Endothelial cell of umbilical vein (primary cell): Measurements from ENCODE around the gene CYFIP1. TPM values are rescaled to one million over a fixed set of nuclear protein-coding genes. Genes with fewer than 3 reads are reported as not detected.

Experiments used
- BruUV-seq: library from RNA; stranded (reverse); fragments of 400-500 nt; replicated peaks from 2 replicates; lab custom pipeline; 2021; lab: Mats Ljungman, UMichigan
- CTCF ChIA-PET: fragments of 300-600, 350-600 bp; sonication (Branson Sonifier 250); formaldehyde crosslinking; loops from one replicate; lab custom pipeline; 2021; ENCODE audit warnings: antibody characterized with exemption, inconsistent platforms; lab: Charles Lee
- POLR2A ChIA-PET: fragments of 300-600, 350-600 bp; sonication (Branson Sonifier 250); formaldehyde crosslinking; loops from one replicate; lab custom pipeline; 2021; ENCODE audit warnings: antibody characterized with exemption, inconsistent platforms; lab: Charles Lee
- DNase-seq: peaks from one replicate; pipeline ENCODE4 v3.0.0-alpha.2; 2011; ENCODE audit warnings: low read depth, low spot score
- FAIRE-seq: peaks from 2 replicates; lab custom pipeline; 2011; peaks lifted over from hg19 to GRCh38; lab: Jason Lieb, UNC
- H2AFZ ChIP-seq: 2 replicates; pipeline ENCODE4 v1.6.0; 2012; ENCODE audit warnings: low read depth, low read length, control low read depth, inconsistent platforms
- H3K27ac ChIP-seq: 2 replicates; pipeline ENCODE4 v1.5.1; 2011; ENCODE audit warnings: low read depth, mild to moderate bottlenecking, control low read depth, low read length, moderate library complexity; ENCODE audit not compliant: insufficient read depth
- H3K27me3 ChIP-seq, 2 experiments: 2 replicates each; pipeline versions ENCODE4 v1.6.0 to v1.6.1; 2011; ENCODE audit warnings: low read length in 2 of 2, mixed read lengths in 1 of 2; ENCODE audit not compliant: control insufficient read depth in 2 of 2, insufficient read depth in 2 of 2
- H3K36me3 ChIP-seq, 2 experiments: 2 replicates in 1 of 2; 3 replicates in 1 of 2; pipeline ENCODE4 v1.5.1; 2011; ENCODE audit warnings: low read length in 2 of 2, mild to moderate bottlenecking in 1 of 2, moderate library complexity in 1 of 2; ENCODE audit not compliant: control insufficient read depth in 2 of 2, insufficient read depth in 2 of 2; ENCODE audit errors: extremely low read depth in 1 of 2
- H3K4me1 ChIP-seq: 3 replicates; pipeline ENCODE4 v1.5.1; 2011; ENCODE audit warnings: mild to moderate bottlenecking, low read length; ENCODE audit not compliant: control insufficient read depth, insufficient read depth; ENCODE audit errors: extremely low read depth
- H3K4me2 ChIP-seq: 2 replicates; pipeline ENCODE4 v1.6.1; 2011; ENCODE audit warnings: low read length, control low read depth, mixed read lengths; ENCODE audit not compliant: insufficient read depth
- H3K4me3 ChIP-seq, 3 experiments: fragments of 200-600 bp in 1 of 3; sonication (generic), shearing (Covaris generic) in 1 of 3; replicated peaks in 1 of 3; 2 replicates each; pipeline ENCODE4 v1.5.1; 2011 to 2016; ENCODE audit warnings: control low read depth in 3 of 3, low read length in 3 of 3, mild to moderate bottlenecking in 2 of 3, inconsistent platforms in 1 of 3, low read depth in 1 of 3, moderate library complexity in 1 of 3; ENCODE audit not compliant: insufficient read depth in 1 of 3
- H3K79me2 ChIP-seq: 2 replicates; pipeline ENCODE4 v1.6.0; 2012; ENCODE audit warnings: low read length, inconsistent platforms; ENCODE audit not compliant: control insufficient read depth, insufficient read depth
- H3K9ac ChIP-seq: replicated peaks from 2 replicates; pipeline ENCODE3; 2011; ENCODE audit warnings: low read length, control low read depth; ENCODE audit not compliant: insufficient read depth; ENCODE audit errors: extremely low read depth
- H3K9me1 ChIP-seq: replicated peaks from 3 replicates; pipeline ENCODE4 v1.6.0; 2011; ENCODE audit warnings: mild to moderate bottlenecking, low read length; ENCODE audit not compliant: control insufficient read depth, insufficient read depth; ENCODE audit errors: extremely low read depth
- H3K9me3 ChIP-seq: replicated peaks from 2 replicates; pipeline ENCODE4 v1.5.1; 2012; ENCODE audit warnings: low read length, inconsistent platforms; ENCODE audit not compliant: control insufficient read depth, insufficient read depth
- H4K20me1 ChIP-seq: replicated peaks from 2 replicates; pipeline ENCODE3; 2011; ENCODE audit warnings: mild to moderate bottlenecking, low read length; ENCODE audit not compliant: control insufficient read depth, insufficient read depth; ENCODE audit errors: extremely low read depth
- CTCF ChIP-seq, 2 donors: IDR thresholded peaks; 1 replicate in 1 of 2; 2 replicates in 1 of 2; pipeline ENCODE4 v1.5.1; 2011; ENCODE audit warnings: low read length in 2 of 2, mild to moderate bottlenecking in 2 of 2, moderate library complexity in 2 of 2, control low read depth in 1 of 2, inconsistent platforms in 1 of 2, low read depth in 1 of 2; ENCODE audit not compliant: insufficient read depth in 1 of 2; ENCODE audit errors: extremely low read depth in 1 of 2
- EZH2 ChIP-seq: IDR thresholded peaks from 2 replicates; pipeline ENCODE4 v1.6.1; 2012; ENCODE audit warnings: borderline replicate concordance, low read depth, mild to moderate bottlenecking, moderate library complexity, low read length, inconsistent platforms; ENCODE audit not compliant: severe bottlenecking
- FOS ChIP-seq: IDR thresholded peaks from 2 replicates; pipeline ENCODE4 v1.6.1; 2011; ENCODE audit warnings: mild to moderate bottlenecking, low read length, moderate library complexity, borderline replicate concordance; ENCODE audit not compliant: insufficient read depth
- JUN ChIP-seq: IDR thresholded peaks from 2 replicates; pipeline ENCODE4 v1.6.1; 2011; ENCODE audit warnings: borderline replicate concordance, low read depth; ENCODE audit not compliant: insufficient read length, insufficient read depth
- MAX ChIP-seq: IDR thresholded peaks from 2 replicates; pipeline ENCODE4 v1.6.1; 2011; ENCODE audit not compliant: insufficient read depth, insufficient read length
- MYC ChIP-seq: IDR thresholded peaks from one replicate; pipeline ENCODE4 v1.6.1; 2011; ENCODE audit warnings: mild to moderate bottlenecking, low read depth, low read length
- POLR2A ChIP-seq: IDR thresholded peaks from 2 replicates; pipeline ENCODE4 v1.6.1; 2012; ENCODE audit warnings: low read depth, mild to moderate bottlenecking, control low read depth, low read length
- POLR2AphosphoS5 ChIP-seq: IDR thresholded peaks from 2 replicates; pipeline ENCODE4 v1.6.1; 2012; ENCODE audit warnings: low read depth, mild to moderate bottlenecking, control low read depth, low read length, moderate library complexity; ENCODE audit not compliant: insufficient read depth
- dilution Hi-C: fragments of 300-500 bp; cut with MboI; formaldehyde crosslinking; loops from one replicate; pipeline ENCODE4 v1.15.0; 2019; ENCODE audit warnings: low sequenced_read_pairs; ENCODE audit not compliant: extremely low pct_ligation_motif_present
- intact Hi-C: fragments of 100-400 bp; cut with micrococcal nuclease; formaldehyde crosslinking; loops from one replicate; pipeline ENCODE4 v1.10.0; 2022
- polyA plus RNA-seq, 4 experiments: library from polyadenylated mRNA; depleted of rRNA in 3 of 4; stranded (reverse) in 3 of 4; unstranded in 1 of 4; fragments of >200 nt; gene quantifications; 2 replicates each; pipeline versions ENCODE4 v1.2.1 to v1.2.3, GENCODE V29; 2011 to 2012; ENCODE audit warnings: missing spikeins in 1 of 4
- total RNA-seq: library from RNA; stranded (reverse); gene quantifications from 2 replicates; pipeline ENCODE4 v1.2.3, GENCODE V29; 2021

CYFIP1 gene
- total and polyA plus RNA-seq, 2 donors (not counting 3 experiments of a cell fraction or from before 2014, with no cell fraction given), result 81.4 to 158 TPM

GRCh38 chr15:22874256-22874655, 105.9 kb downstream of the CYFIP1 start:
- H3K4me3 ChIP-seq, result no peak overlapping the region
- no peaks in the 10 kb centered on the region for H3K9me3 ChIP-seq
- H3K79me2 ChIP-seq, result no peaks in the 10 kb centered on the region
- ChIA-PET CTCF (no interaction called here), POLR2A (no interaction called here)
- H2AFZ ChIP-seq, result no peak overlapping the region
- intact Hi-C loops (no loop called here), dilution Hi-C loops (no loop called here)
- no TSS peak for BruUV-seq
- no peaks in the 10 kb centered on the region for H4K20me1 ChIP-seq
- no peaks in the 10 kb centered on the region for H3K4me1 ChIP-seq
- peaks cover 4 to 29% of the 10 kb centered on the region in 2 experiments for H3K36me3 ChIP-seq
- TF ChIP-seq MAX (no peak), POLR2AphosphoS5 (no peak), FOS (no peak), CTCF (IDR thresholded peaks at IDR 0.05; ENCODE audit: extremely low read depth in 1 of 2, insufficient read depth in 1 of 2, low read depth in 1 of 2, low read length in 2 of 2) (no peak), MYC (no peak), JUN (no peak), POLR2A (no peak), EZH2 (no peak)
- no peak overlapping the region for H3K9ac ChIP-seq
- H3K4me2 ChIP-seq, result no peak overlapping the region
- no peak overlapping the region for H3K27ac ChIP-seq
- no peaks in the 10 kb centered on the region for H3K9me1 ChIP-seq
- H3K27me3 ChIP-seq, result no peaks in the 10 kb centered on the region
- no peak for FAIRE-seq
- DNase-seq, result no peak
